GM20000 (cell line): ENCODE measurements around the gene INSRR.

Experiments
- DNase-seq: peaks from one replicate; pipeline ENCODE4 v3.0.0; 2012; ENCODE audit warnings: low spot score
- CTCF ChIP-seq: IDR thresholded peaks from 2 replicates; pipeline ENCODE4 v1.5.1; 2012; ENCODE audit warnings: mild to moderate bottlenecking, control low read depth; ENCODE audit errors: extremely low read depth, missing control alignments

INSRR gene

GRCh38 chr1:156893048-156893953, 34.4 kb upstream of the INSRR start, which contains the start of gene PEAR1:
PEAR1 (plus strand) TSS chr1:156893718; CDS start chr1:156903927, 10,209 bp downstream.
- no peak for DNase-seq
- TF ChIP-seq CTCF = no peak

- peak; percentile 72 for TF ChIP-seq CTCF
- DNase-seq = peak; percentile 88
These were observed 33.5 kb upstream of the INSRR start for GRCh38 chr1:156892190-156893047.

GRCh38 chr1:156889802-156890580, 31.1 kb upstream of the INSRR start:
- peak; percentile 72 for TF ChIP-seq CTCF
- peak; percentile 83 for DNase-seq

GRCh38 chr1:156887734-156888133, 28.8 kb upstream of the INSRR start:
- no peak for DNase-seq
- no peak for TF ChIP-seq CTCF

- TF ChIP-seq CTCF = no peak
- no peak for DNase-seq
These were observed 28.4 kb upstream of the INSRR start for GRCh38 chr1:156887317-156887716.

- no peak for TF ChIP-seq CTCF
- DNase-seq = no peak
These were observed 27.8 kb upstream of the INSRR start for GRCh38 chr1:156886583-156887281.
